Nucleus accumbens (tissue), 56 donors: ENCODE data around the gene SOX5.

Source experiments
- DNase-seq, 56 donors: peaks; one replicate each; lab custom pipeline; 2025; lab: John Stamatoyannopoulos, UW

The SOX5 gene

DNA sequence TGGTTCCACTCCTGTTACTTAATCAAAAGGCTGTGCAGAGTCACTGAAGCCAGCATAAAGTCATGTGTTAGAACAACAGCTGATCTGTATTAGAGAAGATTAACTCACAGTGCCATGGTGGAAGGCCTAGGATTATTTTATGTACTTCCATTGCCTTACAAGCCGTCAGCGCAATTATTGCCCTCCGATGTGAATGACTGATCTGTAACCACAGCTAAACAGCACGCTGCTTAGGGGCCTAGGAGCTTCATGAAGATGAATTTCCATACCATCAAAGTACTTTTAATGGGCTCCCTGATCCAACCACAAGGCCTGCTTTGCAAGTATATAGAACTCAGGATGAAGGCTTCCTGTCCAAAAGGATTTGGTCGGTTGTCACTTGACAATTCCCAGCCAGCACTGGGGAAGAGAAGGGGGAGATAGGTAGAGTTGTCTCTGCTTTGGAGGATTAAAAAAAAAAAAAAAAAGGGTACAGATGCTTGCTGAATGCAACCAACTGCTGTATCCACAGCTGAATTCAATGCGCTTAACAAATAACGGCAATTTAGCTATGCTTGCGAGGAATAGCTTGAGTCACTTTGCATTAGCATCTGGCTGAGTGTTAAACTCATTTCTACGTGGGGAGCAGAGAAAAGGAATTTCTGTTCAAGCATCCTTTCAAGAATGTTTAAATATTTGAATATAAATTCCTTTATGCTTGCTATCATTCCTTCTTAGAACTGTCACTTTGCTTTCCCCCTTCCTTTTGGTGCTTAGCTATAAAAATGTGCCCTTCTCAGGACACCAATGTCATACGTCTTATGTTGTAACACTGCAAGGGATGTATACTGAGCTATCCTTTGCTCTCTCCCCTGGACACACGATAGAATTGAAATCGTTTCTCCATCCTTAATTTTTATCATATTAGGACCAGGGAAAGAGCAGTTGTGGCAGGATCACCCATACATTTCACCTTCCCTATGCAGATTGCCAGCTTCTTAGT is 387.8 kb downstream of the SOX5 start:
- DNase-seq, result no peak

GRCh38 chr12:23560611-23561010 is 388.9 kb downstream of the SOX5 start:
- DNase-seq, result no peak

DNA sequence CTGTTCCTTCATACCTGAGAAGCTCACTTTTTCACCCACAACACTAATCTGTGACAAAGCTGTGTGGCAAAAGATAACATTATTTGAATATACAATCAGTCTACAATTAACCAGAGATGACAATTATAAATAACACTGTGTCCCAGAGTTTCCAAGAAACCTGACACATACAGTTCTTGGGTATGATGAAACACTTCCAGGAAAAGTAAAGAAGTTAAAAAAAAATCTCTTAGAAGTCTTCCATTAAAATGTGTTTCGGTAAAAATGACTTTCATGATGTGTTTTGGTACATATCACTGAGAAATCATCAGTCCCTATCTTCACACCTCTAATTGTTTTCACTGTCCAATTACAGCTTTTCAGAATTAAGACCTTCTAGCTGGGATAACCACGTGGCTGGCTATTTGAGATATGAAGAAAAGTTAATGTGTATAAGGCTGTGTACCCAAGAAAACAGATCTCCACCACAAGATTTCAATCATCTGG is 390.2 kb downstream of the SOX5 start:
- DNase-seq, result no peak

- DNase-seq, result no peak
Measured at GRCh38 chr12:23556661-23557060, 392.8 kb downstream of the SOX5 start.

DNA sequence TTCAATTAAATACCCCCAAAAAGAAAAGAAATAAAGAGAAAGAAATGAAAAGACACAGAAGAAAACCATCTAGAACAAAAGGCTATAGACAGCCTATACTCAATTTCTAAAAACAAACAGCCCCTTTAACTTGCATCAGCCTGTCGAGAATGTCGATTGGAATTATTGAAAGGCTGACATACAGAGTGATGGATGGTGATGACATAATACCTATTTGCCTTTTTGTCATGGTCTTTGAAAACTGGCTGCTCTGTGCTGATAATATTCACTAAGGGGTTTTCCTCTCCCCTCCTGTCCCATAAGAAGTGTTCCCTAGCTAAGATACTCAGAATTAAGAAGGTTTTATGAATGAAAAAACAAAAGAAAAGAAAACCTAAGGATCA is 393.7 kb downstream of the SOX5 start:
- DNase-seq, result no peak

GRCh38 chr12:23555180-23555824 is 394.2 kb downstream of the SOX5 start:
- no peak for DNase-seq

- no peak for DNase-seq
Measured at GRCh38 chr12:23552417-23552816, 397.1 kb downstream of the SOX5 start.

- no peak for DNase-seq
Measured at GRCh38 chr12:23550753-23551152, 398.7 kb downstream of the SOX5 start.

DNA sequence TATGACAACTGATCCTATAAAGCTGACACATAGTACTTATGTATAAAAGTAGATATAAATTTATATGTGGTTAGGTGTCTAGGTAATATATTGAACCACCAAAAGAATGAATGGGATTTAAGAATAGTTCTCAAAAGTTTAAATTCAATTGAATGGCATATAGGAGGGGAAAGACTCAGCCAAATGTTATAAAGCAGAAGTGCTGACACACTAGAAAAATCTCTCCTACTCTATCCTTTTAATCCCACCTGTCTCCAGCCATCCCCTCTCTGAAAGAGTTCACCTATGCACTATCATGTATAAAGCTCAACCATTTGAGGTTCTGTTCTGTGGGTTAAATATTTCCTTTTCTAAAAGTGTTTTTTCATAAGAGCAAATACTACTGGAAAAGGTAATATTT is 400.7 kb downstream of the SOX5 start:
- no peak for DNase-seq

GRCh38 chr12:23546756-23547155 is 402.7 kb downstream of the SOX5 start:
- no peak for DNase-seq

DNA sequence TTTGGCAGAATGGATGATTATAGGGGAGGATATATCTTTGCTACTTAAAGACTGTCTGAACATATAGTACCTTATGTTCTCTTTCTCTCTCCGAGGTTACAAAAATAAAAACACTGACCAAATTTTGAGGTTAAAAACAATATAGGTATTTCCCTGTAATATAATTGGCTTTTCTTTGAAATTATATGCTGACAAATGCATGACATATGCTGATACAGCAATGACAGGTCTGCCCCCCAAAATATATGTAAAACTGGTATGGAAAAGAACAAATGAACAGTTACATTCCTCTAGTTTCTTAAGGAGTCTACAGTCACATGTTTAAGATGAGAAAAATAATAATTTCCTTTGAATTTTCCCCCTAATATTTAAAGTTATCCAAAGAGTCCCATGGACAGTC is 405.7 kb downstream of the SOX5 start:
- no peak for DNase-seq

GRCh38 chr12:23542187-23542586 is 407.3 kb downstream of the SOX5 start:
- DNase-seq, result no peak

DNA sequence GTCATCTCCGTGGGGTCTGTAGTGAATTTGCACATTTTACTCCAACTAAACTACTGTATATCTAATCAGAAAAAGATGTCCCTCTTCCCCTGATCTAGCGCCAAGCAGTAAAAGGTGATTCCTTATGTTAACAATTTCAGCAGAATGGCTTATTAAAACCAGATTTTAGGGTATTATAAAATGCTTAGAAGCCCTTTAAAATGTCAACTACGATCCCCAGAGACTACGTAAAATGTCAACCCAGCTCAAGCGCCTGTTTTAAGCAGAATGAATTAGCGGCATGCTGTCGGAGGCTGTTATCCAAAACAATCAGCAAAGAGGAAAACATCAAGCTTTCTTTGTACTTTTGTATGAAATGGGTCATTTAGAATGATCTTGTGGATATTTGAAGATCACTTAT is 408.9 kb downstream of the SOX5 start:
- no peak for DNase-seq

DNA sequence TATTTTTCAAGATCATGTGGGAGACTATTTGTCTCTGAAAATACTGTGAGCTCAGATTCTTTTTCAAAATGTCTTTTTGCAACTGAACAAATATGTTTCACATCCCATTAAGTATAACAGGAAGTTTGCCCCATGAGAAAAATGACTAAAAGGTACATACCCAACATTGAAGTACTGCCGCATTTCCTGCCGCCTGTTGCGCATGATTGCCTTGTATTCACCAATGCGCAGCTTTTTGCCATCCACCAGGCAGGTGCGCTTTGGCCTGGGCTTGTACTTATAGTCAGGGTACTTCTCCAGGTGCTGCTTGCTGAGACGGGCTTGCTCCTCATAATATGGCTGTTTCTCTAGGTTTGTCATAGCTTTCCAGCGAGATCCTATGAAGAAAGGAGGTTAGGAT is 413.2 kb downstream of the SOX5 start:
- no peak for DNase-seq

- DNase-seq, result no peak
Measured at GRCh38 chr12:23535441-23535840, 414.0 kb downstream of the SOX5 start.

GRCh38 chr12:23534196-23534595 is 415.3 kb downstream of the SOX5 start:
- DNase-seq, result no peak

- no peak for DNase-seq
Measured at GRCh38 chr12:23533699-23534098, 415.8 kb downstream of the SOX5 start.

DNA sequence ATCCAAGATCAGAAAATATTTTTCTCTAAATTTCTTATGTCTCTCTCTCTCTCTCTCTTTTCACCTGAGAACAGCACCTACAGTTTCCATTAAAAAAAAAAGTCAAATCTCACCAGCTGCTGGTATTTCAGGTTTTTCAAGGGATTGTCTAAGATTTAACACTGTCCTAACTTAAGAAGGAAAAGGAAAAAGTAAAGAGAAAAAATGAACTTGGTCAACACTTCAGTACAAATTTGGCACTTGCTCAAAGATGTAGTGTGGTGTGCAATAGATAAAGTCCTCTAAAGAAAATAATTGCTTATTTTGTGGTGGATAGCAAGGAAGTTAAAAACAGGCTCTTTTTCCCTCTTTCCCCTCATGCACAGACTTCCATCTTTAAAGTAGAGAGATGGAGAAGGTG is 416.2 kb downstream of the SOX5 start:
- DNase-seq, result no peak

DNA sequence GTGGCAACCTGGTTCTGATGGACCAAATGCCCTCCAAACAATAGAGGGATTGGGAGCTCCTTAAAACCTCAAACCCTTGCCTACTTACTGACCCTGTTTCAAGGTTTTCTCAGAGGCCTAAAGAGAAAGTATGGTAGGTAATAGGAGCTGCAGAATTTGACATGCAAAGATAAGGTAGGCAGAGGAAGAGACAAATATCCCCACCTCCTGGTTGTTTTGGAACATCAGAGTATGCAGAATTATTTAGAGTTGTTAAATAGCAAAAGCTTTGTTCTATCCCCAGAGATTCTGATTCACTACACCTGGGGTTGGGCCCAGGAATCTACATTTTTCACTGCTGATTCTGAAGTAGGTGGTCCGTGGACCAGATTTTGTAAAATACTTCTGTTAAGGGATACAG is 421.2 kb downstream of the SOX5 start:
- no peak for DNase-seq

- DNase-seq, result no peak
Measured at GRCh38 chr12:23525450-23526072, 423.9 kb downstream of the SOX5 start.

DNA sequence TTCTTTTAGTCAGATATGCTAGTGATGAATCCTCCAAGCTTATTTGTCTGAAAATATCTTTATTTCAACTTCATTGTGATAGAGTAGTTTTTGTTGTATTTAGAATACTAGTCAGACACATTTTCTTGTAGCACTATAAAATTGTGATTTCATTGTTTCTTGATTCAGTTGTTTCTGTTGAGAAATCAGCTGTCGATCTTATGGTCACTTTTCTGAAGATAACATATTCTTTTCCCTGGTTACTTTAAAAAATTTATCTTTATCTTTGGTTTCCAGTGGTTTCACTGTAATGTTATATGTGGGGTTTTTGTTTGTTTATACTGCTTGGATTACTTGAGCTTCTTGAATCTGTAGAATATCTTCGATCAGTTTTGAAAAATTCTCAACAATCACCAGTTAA is 426.1 kb downstream of the SOX5 start:
- no peak for DNase-seq
